Subcutaneous abdominal adipose tissue (tissue), 5 donors: ENCODE results near the gene RSRC1.
"Not testable (repeated sequence)": the region's sequence is repeated elsewhere in the genome, so short reads cannot be mapped to it uniquely, and the experiment has no call there.

ENCODE experiments used
- H3K27ac ChIP-seq: one replicate; pipeline ENCODE4 v1.7.0; 2013; ENCODE audit warnings: low read depth, mild to moderate bottlenecking, inconsistent platforms, low read length, moderate library complexity
- H3K27me3 ChIP-seq, 5 donors: one replicate each; pipeline ENCODE4 v1.7.0; 2013; ENCODE audit warnings: low read length in 5 of 5, inconsistent platforms in 1 of 5; ENCODE audit not compliant: control insufficient read depth in 5 of 5, insufficient read depth in 4 of 5
- H3K36me3 ChIP-seq, 5 donors: one replicate each; pipeline ENCODE4 v1.7.0; 2013; ENCODE audit warnings: low read length in 5 of 5; ENCODE audit not compliant: control insufficient read depth in 5 of 5, insufficient read depth in 5 of 5
- H3K4me1 ChIP-seq, 5 donors: one replicate each; pipeline ENCODE4 v1.7.0; 2013; ENCODE audit warnings: low read length in 5 of 5, mild to moderate bottlenecking in 3 of 5, moderate library complexity in 1 of 5; ENCODE audit not compliant: control insufficient read depth in 5 of 5, insufficient read depth in 5 of 5
- H3K4me3 ChIP-seq, 5 donors: one replicate each; pipeline ENCODE4 v1.7.0; 2013; ENCODE audit warnings: low read length in 5 of 5, low read depth in 1 of 5
- H3K9ac ChIP-seq, 5 donors: one replicate each; pipeline ENCODE4 v1.7.0; 2013; ENCODE audit warnings: low read length in 5 of 5, mild to moderate bottlenecking in 4 of 5, moderate library complexity in 3 of 5
- H3K9me3 ChIP-seq, 5 donors: one replicate each; pipeline ENCODE4 v1.7.0; 2013; ENCODE audit warnings: low read length in 5 of 5; ENCODE audit not compliant: control insufficient read depth in 5 of 5
- donor health status: healthy.
- donor health status: healthy.
- donor health status: healthy.
- donor health status: healthy.
- donor health status: healthy.

The RSRC1 gene

DNA sequence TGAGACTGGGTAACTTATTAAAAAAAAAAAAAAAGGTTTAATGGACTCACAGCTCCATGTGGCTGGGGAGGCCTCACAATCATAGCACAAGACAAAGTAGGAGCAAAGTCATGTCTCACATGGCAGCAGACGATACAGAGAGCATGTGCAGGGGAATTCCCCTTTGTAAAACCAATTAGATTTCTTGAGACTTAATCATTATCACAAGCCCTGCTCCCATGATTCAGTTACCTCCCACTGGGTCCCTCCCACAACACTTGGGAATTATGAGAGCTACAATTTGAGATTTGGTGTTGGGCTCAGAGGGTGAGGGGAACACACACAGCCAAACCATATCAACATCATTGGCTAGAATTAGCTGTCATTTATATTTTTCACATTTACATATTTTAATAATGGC is 221.0 kb downstream of the RSRC1 start:
- H3K4me1 ChIP-seq: no peaks in the 10 kb centered on the region
- no peaks in the 10 kb centered on the region for H3K36me3 ChIP-seq
- no peak overlapping the region for H3K27ac ChIP-seq

DNA sequence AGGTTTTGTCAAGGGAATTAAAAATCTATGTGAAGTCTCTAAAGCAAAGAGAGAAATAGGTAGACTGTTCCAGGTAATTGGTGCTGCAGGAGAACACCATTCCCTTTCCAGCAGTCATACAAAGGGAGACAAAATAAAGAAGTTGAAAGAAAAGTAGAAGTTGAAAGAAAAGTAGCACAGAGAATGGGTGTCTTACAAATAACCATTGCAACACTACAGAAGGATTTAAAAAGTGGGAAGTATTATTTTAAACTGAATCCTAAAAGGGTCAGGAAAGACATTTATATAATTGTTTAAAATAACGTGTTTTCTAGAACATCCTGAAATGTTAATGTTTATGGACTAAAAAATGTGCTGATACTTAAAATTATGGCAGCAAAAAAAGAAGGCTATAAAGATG is 223.8 kb downstream of the RSRC1 start:
- Histone ChIP-seq H3K9me3 (no peaks in the 10 kb centered on the region), H3K36me3 (no peaks in the 10 kb centered on the region), H3K9ac (no peak overlapping the region), H3K27ac (no peak overlapping the region), H3K27me3 (no peaks in the 10 kb centered on the region), H3K4me1 (no peaks in the 10 kb centered on the region), H3K4me3 (no peak overlapping the region)

More for the DNA sequence above, 221.0 kb downstream of the RSRC1 start:
- Histone ChIP-seq H3K9ac (no peak overlapping the region), H3K4me3 (no peak overlapping the region), H3K27me3 (no peaks in the 10 kb centered on the region), H3K9me3 (no peaks in the 10 kb centered on the region)

DNA sequence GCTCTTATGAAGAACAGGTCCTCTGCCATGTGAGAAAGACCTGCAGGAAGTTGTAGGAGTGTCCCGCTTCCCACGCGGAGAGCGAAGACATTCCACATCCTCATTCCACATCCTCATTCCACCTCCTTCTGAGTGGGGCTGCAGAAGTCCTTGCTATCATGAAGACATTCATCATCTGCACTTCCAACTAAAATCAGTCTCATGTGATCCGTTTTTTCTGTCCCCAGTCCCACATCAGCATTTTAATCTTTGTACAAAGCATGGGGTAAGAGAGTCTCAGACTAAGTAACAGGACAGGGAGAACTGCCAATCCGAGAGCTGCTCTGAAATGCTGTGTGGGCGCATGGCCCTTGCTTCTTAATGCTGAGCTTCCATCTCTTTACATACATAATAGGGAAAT is 227.2 kb downstream of the RSRC1 start:
- no peak overlapping the region for H3K27ac ChIP-seq
- no peaks in the 10 kb centered on the region for H3K27me3 ChIP-seq
- no peaks in the 10 kb centered on the region for H3K36me3 ChIP-seq
- H3K9ac ChIP-seq: no peak overlapping the region
- no peak overlapping the region for H3K4me3 ChIP-seq
- no peaks in the 10 kb centered on the region for H3K9me3 ChIP-seq
- H3K4me1 ChIP-seq: no peaks in the 10 kb centered on the region

DNA sequence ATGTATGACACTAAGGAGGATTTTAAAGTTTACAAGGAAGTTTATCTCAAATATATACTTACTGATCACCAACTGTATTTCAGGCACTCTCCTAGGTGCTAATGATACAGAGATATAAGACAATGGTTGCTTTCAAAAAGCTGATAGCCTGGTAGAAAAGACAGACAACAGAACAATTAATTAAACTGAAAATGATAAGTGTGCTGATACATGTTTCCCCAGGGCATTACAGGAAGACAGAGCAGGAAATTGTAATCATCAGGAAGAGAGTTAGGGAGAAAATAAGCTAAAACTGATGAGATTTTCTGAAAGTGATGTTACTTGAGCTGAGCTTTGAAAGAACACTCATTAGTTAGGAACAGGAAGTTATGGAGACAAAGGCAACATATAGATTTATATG is 229.7 kb downstream of the RSRC1 start:
- Histone ChIP-seq H3K4me3 (no peak overlapping the region), H3K9ac (no peak overlapping the region), H3K27me3 (no peaks in the 10 kb centered on the region), H3K4me1 (no peaks in the 10 kb centered on the region), H3K27ac (no peak overlapping the region), H3K36me3 (no peaks in the 10 kb centered on the region), H3K9me3 (no peaks in the 10 kb centered on the region)

DNA sequence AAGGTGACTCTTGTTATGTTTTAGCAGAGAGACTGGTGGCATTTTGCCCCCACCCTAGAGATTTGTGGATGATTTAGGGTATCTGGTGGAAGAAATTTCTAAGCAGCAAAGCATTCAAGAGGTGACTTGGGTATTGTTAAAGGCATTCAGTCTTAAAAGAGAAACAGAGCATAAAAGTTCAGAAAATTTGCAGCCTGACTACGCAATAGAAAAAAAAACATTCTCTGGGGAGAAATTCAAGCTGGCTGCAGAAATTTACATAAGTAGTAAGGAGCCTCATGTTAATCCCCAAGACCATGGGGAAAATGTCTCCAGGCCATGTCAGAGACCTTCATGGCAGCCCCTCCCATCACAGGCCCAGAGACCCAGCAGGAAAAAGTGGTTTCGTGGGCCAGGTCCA is 231.1 kb downstream of the RSRC1 start:
- not testable (repeated sequence) for H3K9ac ChIP-seq, H3K9me3 ChIP-seq, H3K36me3 ChIP-seq, H3K27ac ChIP-seq, H3K27me3 ChIP-seq, H3K4me3 ChIP-seq, H3K4me1 ChIP-seq

DNA sequence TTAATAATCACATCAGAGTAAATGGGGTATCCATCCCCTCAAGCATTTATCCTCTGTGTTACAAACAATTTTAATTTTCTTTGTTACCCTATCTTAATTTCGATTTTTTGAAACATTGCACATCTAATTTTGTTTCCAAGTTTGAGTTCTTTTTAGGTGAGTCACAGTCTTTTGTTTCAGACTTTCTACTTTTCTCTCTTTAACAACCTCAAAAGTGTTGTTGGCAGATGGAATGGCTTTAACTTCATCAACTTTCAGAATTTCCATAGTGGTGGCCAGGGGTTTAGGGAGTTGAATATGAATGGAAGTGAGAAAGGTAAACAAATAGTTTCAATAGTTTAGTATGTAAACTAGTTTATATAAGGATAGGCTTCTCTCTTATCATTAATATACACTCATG is 238.1 kb downstream of the RSRC1 start:
- Histone ChIP-seq H3K4me1 (no peaks in the 10 kb centered on the region), H3K36me3 (peaks cover 0 to 3% (median 0%) of the 10 kb centered on the region in 5 donors), H3K9ac (no peak overlapping the region), H3K9me3 (no peaks in the 10 kb centered on the region), H3K4me3 (no peak overlapping the region), H3K27ac (no peak overlapping the region), H3K27me3 (no peaks in the 10 kb centered on the region)

DNA sequence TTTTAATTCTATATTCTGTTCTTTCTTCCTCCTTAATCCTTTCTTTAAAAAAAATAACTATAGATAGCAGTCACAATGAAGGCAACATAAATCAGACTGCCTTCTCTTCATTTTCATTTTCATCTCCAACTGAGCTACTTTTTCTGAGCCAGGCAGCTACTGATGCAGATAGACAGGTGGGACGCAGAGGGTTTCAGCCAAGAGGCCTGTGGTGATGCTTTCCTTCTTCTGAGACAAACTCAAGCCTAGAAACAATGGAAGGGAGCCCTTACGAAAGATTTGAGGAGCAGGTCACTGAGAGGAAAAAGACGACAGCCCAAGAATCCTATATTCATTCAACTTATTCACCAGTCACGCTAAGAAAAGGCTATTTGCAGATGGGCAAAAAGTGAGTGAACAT is 241.1 kb downstream of the RSRC1 start:
- Histone ChIP-seq H3K4me1 (no peaks in the 10 kb centered on the region), H3K4me3 (no peak overlapping the region), H3K9ac (no peak overlapping the region), H3K27me3 (no peaks in the 10 kb centered on the region), H3K27ac (no peak overlapping the region), H3K9me3 (no peaks in the 10 kb centered on the region), H3K36me3 (peaks cover 0 to 3% (median 0%) of the 10 kb centered on the region in 5 donors)

DNA sequence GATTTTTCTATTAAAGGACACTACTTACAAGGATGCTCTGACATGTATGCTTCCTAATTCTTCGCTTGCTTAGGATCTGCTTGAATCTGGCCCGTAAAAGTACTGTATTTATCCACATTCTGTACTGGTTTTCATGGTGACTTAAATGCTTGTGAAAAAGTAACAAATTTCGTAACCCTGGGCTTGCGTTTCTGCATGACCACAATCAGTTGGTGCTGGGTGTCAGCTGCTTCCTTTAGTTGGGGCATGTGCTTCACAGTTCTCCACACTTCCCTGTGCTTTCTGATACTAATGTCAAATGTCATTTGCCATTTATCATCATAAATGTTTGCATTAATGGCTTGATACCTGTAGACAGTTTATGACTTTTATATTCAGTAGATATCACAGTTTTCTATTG is 242.7 kb downstream of the RSRC1 start:
- no peak overlapping the region for H3K9ac ChIP-seq
- no peaks in the 10 kb centered on the region for H3K9me3 ChIP-seq
- no peak overlapping the region for H3K27ac ChIP-seq
- H3K4me3 ChIP-seq: no peak overlapping the region
- no peaks in the 10 kb centered on the region for H3K4me1 ChIP-seq
- no peaks in the 10 kb centered on the region for H3K27me3 ChIP-seq
- peaks cover 0 to 3% (median 0%) of the 10 kb centered on the region in 5 donors for H3K36me3 ChIP-seq

DNA sequence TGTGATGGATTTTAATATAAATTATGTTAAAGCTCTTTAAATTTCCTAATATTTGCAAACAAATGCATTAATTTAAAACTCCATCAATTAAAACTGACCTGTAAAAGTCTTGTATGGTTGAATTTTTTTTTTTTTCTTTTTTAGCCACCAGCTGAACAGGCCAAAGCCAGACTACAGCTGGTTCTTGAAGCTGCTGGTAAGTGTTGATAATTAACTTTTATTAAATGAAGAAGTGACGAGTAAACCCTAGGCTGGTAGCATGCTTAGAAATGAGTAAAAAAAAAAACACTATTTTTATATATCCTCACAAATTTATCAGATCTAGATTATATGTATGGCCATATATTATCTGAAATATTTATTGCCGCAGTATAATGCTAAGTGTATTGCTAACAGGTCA is 244.8 kb downstream of the RSRC1 start:
- H3K27me3 ChIP-seq: no peaks in the 10 kb centered on the region
- H3K4me3 ChIP-seq: no peak overlapping the region

DNA sequence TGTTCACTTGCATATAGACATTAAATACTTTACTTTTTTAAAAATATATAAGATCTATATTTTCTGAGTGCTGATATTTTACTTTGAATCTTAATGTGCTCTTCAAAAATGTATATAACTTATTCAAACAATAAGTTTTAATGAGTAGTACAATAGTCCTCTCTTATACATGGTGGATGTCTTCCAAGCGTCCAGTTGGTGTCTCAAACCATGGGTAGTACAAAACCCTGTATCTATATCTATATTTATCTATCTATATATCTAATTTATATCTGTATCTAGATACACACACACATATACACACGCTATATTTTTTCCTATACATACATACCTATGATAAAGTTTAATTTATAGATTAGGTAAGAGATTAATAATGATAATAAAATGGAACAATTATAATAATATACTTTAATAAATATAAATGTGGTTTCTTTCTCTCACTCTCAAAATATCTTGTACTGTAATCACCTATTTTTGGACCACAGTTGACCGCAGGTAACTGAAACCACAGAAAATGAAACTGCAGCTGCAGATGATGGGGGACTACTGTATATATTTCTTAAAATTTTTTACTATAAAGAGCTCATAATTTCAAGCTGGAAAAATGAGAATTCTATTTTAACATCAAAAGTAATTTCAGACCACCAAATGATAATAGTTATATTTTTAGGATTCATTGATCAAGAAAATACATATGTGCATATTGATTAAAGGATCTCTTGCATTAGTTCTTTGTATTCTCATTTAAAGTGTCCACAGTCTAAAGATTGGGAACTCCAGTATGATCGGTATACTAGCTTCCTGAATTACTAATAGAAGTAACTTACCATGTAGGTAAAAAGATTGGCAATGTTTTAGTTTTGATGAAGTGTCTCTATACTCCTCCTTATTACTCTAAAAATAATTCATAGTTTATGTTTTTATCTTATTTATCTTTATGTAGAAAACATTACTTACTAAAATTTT is 246.0 kb downstream of the RSRC1 start:
- H3K4me3 ChIP-seq: no peak overlapping the region
- peaks cover 0 to 7% (median 0%) of the 10 kb centered on the region in 5 donors for H3K9me3 ChIP-seq
- H3K27ac ChIP-seq: no peak overlapping the region
- H3K27me3 ChIP-seq: no peaks in the 10 kb centered on the region
- no peaks in the 10 kb centered on the region for H3K4me1 ChIP-seq
- H3K36me3 ChIP-seq: peaks cover 0 to 11% (median 5%) of the 10 kb centered on the region in 5 donors
- H3K9ac ChIP-seq: no peak overlapping the region

More for the DNA sequence above, 244.8 kb downstream of the RSRC1 start:
- Histone ChIP-seq H3K36me3 (peaks cover 0 to 5% (median 3%) of the 10 kb centered on the region in 5 donors), H3K9ac (no peak overlapping the region), H3K4me1 (no peaks in the 10 kb centered on the region), H3K27ac (no peak overlapping the region), H3K9me3 (no peaks in the 10 kb centered on the region)
